ENCODE results near the gene SNRK. TPM values are rescaled to one million over a fixed set of nuclear protein-coding genes. Genes with fewer than 3 reads are reported as not detected.

Gene SNRK
- total RNA-seq, 8 experiments from 2014 or later, result 15.2 to 58.3 (median 25.5) TPM

- in situ Hi-C loops (cut with MboI; ENCODE audit: low pct_unique_long_range_greater_than_20kb in 2 of 9, low sequenced_read_pairs in 9 of 9, unreplicated experiment in 9 of 9), result no loop called here
- 0 to 100% (median 58%) methylated on average over 1 of the region's 1 CpG for WGBS, 10 experiments
- Histone ChIP-seq H3K4me1 (replicated peaks in 1 of 2) (peaks cover 11% of the 10 kb centered on the region in 2 donors), H3K4me3 (no peak overlapping the region), H3K27ac (no peak overlapping the region)
- no peak for ATAC-seq (replicated peaks in 6 of 8)
These were observed 2.2 kb upstream of the SNRK start for GRCh38 chr3:43284171-43284570.

- in situ Hi-C loops (cut with MboI; ENCODE audit: low pct_unique_long_range_greater_than_20kb in 2 of 9, low sequenced_read_pairs in 9 of 9, unreplicated experiment in 9 of 9), result no loop called here
These were observed 696 bp upstream of the SNRK start for GRCh38 chr3:43285644-43286043.

GRCh38 chr3:43286841-43287499, 630 bp downstream of the SNRK start:
- peak overlapping the region; percentile 74 to 86 for H3K27ac ChIP-seq
- in situ Hi-C loops (cut with MboI; ENCODE audit: low pct_unique_long_range_greater_than_20kb in 2 of 9, low sequenced_read_pairs in 9 of 9, unreplicated experiment in 9 of 9), result no loop called here

More at GRCh38 chr3:43285644-43286043, 696 bp upstream of the SNRK start:
- Histone ChIP-seq H3K4me3 (peak overlapping the region in 4 of 5 donors; percentile 70 to 96 (median 82)), H3K4me1 (replicated peaks in 1 of 2) (peaks cover 11% of the 10 kb centered on the region in 2 donors), H3K27ac (no peak overlapping the region)
- peak in 1 of 8 experiments; percentile 30 for ATAC-seq (replicated peaks in 6 of 8)
- 0 to 67% (median 45%) methylated on average over 1 to 8 of the region's 11 CpGs; no CpG with 5 or more reads in 4 of the 10 experiments for WGBS, 10 experiments

GRCh38 chr3:43287500-43287873, 1.1 kb downstream of the SNRK start:
- H3K4me1 ChIP-seq (replicated peaks in 1 of 2), result peaks cover 11% of the 10 kb centered on the region in 2 donors
- H3K4me3 ChIP-seq, result peak overlapping the region; percentile 70 to 96 (median 72)
- 0 to 53% (median 9%) methylated on average over 1 to 3 of the region's 3 CpGs; no CpG with 5 or more reads in 2 of the 10 experiments for WGBS, 10 experiments
- in situ Hi-C loops (cut with MboI; ENCODE audit: low pct_unique_long_range_greater_than_20kb in 2 of 9, low sequenced_read_pairs in 9 of 9, unreplicated experiment in 9 of 9), result no loop called here
- ATAC-seq (replicated peaks in 6 of 8), result no peak
- H3K27ac ChIP-seq, result no peak overlapping the region

More at GRCh38 chr3:43286841-43287499, 630 bp downstream of the SNRK start:
- Histone ChIP-seq H3K4me1 (replicated peaks in 1 of 2) (peaks cover 11% of the 10 kb centered on the region in 2 donors), H3K4me3 (peak overlapping the region; percentile 70 to 96 (median 72))
- ATAC-seq (replicated peaks in 6 of 8), result peak in 7 of 8 experiments; percentile 9 to 70 (median 63)
- WGBS, 10 experiments, result 0% methylated on average over 1 to 6 of the region's 54 CpGs; no CpG with 5 or more reads in 2 of the 10 experiments

GRCh38 chr3:43288366-43288765, 2.0 kb downstream of the SNRK start:
- ATAC-seq (replicated peaks in 6 of 8), result peak in 1 of 8 experiments; percentile 3
- in situ Hi-C loops (cut with MboI; ENCODE audit: low pct_unique_long_range_greater_than_20kb in 2 of 9, low sequenced_read_pairs in 9 of 9, unreplicated experiment in 9 of 9), result no loop called here
- H3K4me3 ChIP-seq, result no peak overlapping the region
- WGBS, 10 experiments, result 0 to 100% (median 82%) methylated on average over 1 to 2 of the region's 2 CpGs
- no peak overlapping the region for H3K27ac ChIP-seq
- peaks cover 11% of the 10 kb centered on the region in 2 donors for H3K4me1 ChIP-seq (replicated peaks in 1 of 2)

- in situ Hi-C loops (cut with MboI; ENCODE audit: low pct_unique_long_range_greater_than_20kb in 2 of 9, low sequenced_read_pairs in 9 of 9, unreplicated experiment in 9 of 9), result no loop called here
- no peak overlapping the region for H3K27ac ChIP-seq
- peaks cover 11% of the 10 kb centered on the region in 2 donors for H3K4me1 ChIP-seq (replicated peaks in 1 of 2)
- H3K4me3 ChIP-seq, result no peak overlapping the region
- no peak for ATAC-seq (replicated peaks in 6 of 8)
- WGBS, 10 experiments, result 50 to 100% (median 91%) methylated on average over 1 to 2 of the region's 2 CpGs; no CpG with 5 or more reads in 3 of the 10 experiments
These were observed 2.5 kb downstream of the SNRK start for GRCh38 chr3:43288850-43289249.

GRCh38 chr3:43289401-43289800, 3.1 kb downstream of the SNRK start:
- in situ Hi-C loops (cut with MboI; ENCODE audit: low pct_unique_long_range_greater_than_20kb in 2 of 9, low sequenced_read_pairs in 9 of 9, unreplicated experiment in 9 of 9), result no loop called here
- 80 to 100% (median 85%) methylated on average over 1 to 2 of the region's 2 CpGs; no CpG with 5 or more reads in 6 of the 10 experiments for WGBS, 10 experiments
- Histone ChIP-seq H3K4me1 (replicated peaks in 1 of 2) (peaks cover 11% of the 10 kb centered on the region in 2 donors), H3K4me3 (no peak overlapping the region), H3K27ac (no peak overlapping the region)
- peak in 1 of 8 experiments; percentile 2 for ATAC-seq (replicated peaks in 6 of 8)

- 73 to 100% (median 91%) methylated on average over 1 to 4 of the region's 5 CpGs for WGBS, 10 experiments
- in situ Hi-C loops (cut with MboI; ENCODE audit: low pct_unique_long_range_greater_than_20kb in 2 of 9, low sequenced_read_pairs in 9 of 9, unreplicated experiment in 9 of 9), result no loop called here
- no peak for ATAC-seq (replicated peaks in 6 of 8)
- Histone ChIP-seq H3K4me1 (replicated peaks in 1 of 2) (peaks cover 11% of the 10 kb centered on the region in 2 donors), H3K4me3 (no peak overlapping the region), H3K27ac (no peak overlapping the region)
These were observed 3.6 kb downstream of the SNRK start for GRCh38 chr3:43289841-43290470.

- WGBS, 10 experiments, result 17 to 100% (median 78%) methylated on average over 1 to 4 of the region's 4 CpGs; no CpG with 5 or more reads in 1 of the 10 experiments
These were observed 4.6 kb downstream of the SNRK start for GRCh38 chr3:43290956-43291355.

GRCh38 chr3:43291546-43291945, 5.2 kb downstream of the SNRK start:
- no peak overlapping the region for H3K4me3 ChIP-seq
- H3K27ac ChIP-seq, result no peak overlapping the region
- WGBS, 10 experiments, result 60 to 100% (median 92%) methylated on average over 1 of the region's 1 CpG; no CpG with 5 or more reads in 3 of the 10 experiments
- peaks cover 8 to 11% of the 10 kb centered on the region in 2 donors for H3K4me1 ChIP-seq (replicated peaks in 1 of 2)
- peak in 3 of 8 experiments; percentile 6 to 12 (median 7) for ATAC-seq (replicated peaks in 6 of 8)
- in situ Hi-C loops (cut with MboI; ENCODE audit: low pct_unique_long_range_greater_than_20kb in 2 of 9, low sequenced_read_pairs in 9 of 9, unreplicated experiment in 9 of 9), result no loop called here

More at GRCh38 chr3:43290956-43291355, 4.6 kb downstream of the SNRK start:
- Histone ChIP-seq H3K4me3 (no peak overlapping the region), H3K4me1 (replicated peaks in 1 of 2) (peaks cover 8 to 11% of the 10 kb centered on the region in 2 donors), H3K27ac (no peak overlapping the region)
- ATAC-seq (replicated peaks in 6 of 8), result peak in 1 of 8 experiments; percentile 5
- in situ Hi-C loops (cut with MboI; ENCODE audit: low pct_unique_long_range_greater_than_20kb in 2 of 9, low sequenced_read_pairs in 9 of 9, unreplicated experiment in 9 of 9), result no loop called here

- WGBS, 10 experiments, result 0 to 100% (median 62%) methylated on average over 1 of the region's 1 CpG; no CpG with 5 or more reads in 2 of the 10 experiments
- Histone ChIP-seq H3K4me3 (no peak overlapping the region), H3K27ac (no peak overlapping the region), H3K4me1 (replicated peaks in 1 of 2) (no peaks in the 10 kb centered on the region)
- no peak for ATAC-seq (replicated peaks in 6 of 8)
- in situ Hi-C loops (cut with MboI; ENCODE audit: low pct_unique_long_range_greater_than_20kb in 2 of 9, low sequenced_read_pairs in 9 of 9, unreplicated experiment in 9 of 9), result no loop called here
These were observed 8.6 kb downstream of the SNRK start for GRCh38 chr3:43294975-43295374.

- H3K4me1 ChIP-seq (replicated peaks in 1 of 2), result no peaks in the 10 kb centered on the region
These were observed 10.2 kb downstream of the SNRK start for GRCh38 chr3:43296565-43296964.

GRCh38 chr3:43298292-43298691, 12.0 kb downstream of the SNRK start:
- Histone ChIP-seq H3K27ac (no peak overlapping the region), H3K4me1 (replicated peaks in 1 of 2) (no peaks in the 10 kb centered on the region), H3K4me3 (no peak overlapping the region)
- no peak for ATAC-seq (replicated peaks in 6 of 8)
- in situ Hi-C loops (cut with MboI; ENCODE audit: low pct_unique_long_range_greater_than_20kb in 2 of 9, low sequenced_read_pairs in 9 of 9, unreplicated experiment in 9 of 9), result no loop called here
- WGBS, 10 experiments, result 90 to 100% (median 100%) methylated on average over 1 to 2 of the region's 2 CpGs; no CpG with 5 or more reads in 3 of the 10 experiments

More at GRCh38 chr3:43296565-43296964, 10.2 kb downstream of the SNRK start:
- in situ Hi-C loops (cut with MboI; ENCODE audit: low pct_unique_long_range_greater_than_20kb in 2 of 9, low sequenced_read_pairs in 9 of 9, unreplicated experiment in 9 of 9), result no loop called here
- Histone ChIP-seq H3K27ac (no peak overlapping the region), H3K4me3 (no peak overlapping the region)
- WGBS, 10 experiments, result 0 to 100% (median 40%) methylated on average over 1 of the region's 1 CpG; no CpG with 5 or more reads in 5 of the 10 experiments
- ATAC-seq (replicated peaks in 6 of 8), result peak in 3 of 8 experiments; percentile 46 to 71 (median 64)

Measured in motor neuron (in vitro differentiated cells).